GM12878 (cell line): ENCODE results near the gene CTSC.

ENCODE experiments used
- EGR1 ChIP-seq, 2 experiments: IDR thresholded peaks; 1 replicate in 1 of 2; 2 replicates in 1 of 2; pipeline ENCODE4 v1.6.1; 2011 to 2012; ENCODE audit warnings: low read depth in 2 of 2, low read length in 2 of 2, borderline replicate concordance in 1 of 2, mild to moderate bottlenecking in 1 of 2, moderate library complexity in 1 of 2
- EP300 ChIP-seq, 2 experiments: fragments of 150-350 bp in 1 of 2; IDR thresholded peaks; 2 replicates each; pipeline ENCODE4 v1.6.1; 2011 to 2012; ENCODE audit warnings: low read depth in 2 of 2, low read length in 2 of 2, borderline replicate concordance in 1 of 2, improper control_type of control experiment in 1 of 2, inconsistent platforms in 1 of 2; ENCODE audit not compliant: control insufficient read depth in 1 of 2
- ESRRA ChIP-seq: IDR thresholded peaks from 2 replicates; pipeline ENCODE4 v1.6.1; 2012; ENCODE audit warnings: mild to moderate bottlenecking, low read length, improper control_type of control experiment
- ETV6 ChIP-seq, 2 experiments: fragments of 450-650 bp in 1 of 2; IDR thresholded peaks in 1 of 2; conservative IDR thresholded peaks in 1 of 2; 2 replicates each; pipeline ENCODE4 v1.6.1; 2014; ENCODE audit warnings: antibody characterized with exemption in 1 of 2, borderline replicate concordance in 1 of 2, low read depth in 1 of 2, mild to moderate bottlenecking in 1 of 2, moderate library complexity in 1 of 2
- EZH2 ChIP-seq: IDR thresholded peaks from 2 replicates; pipeline ENCODE4 v1.6.1; 2012; ENCODE audit warnings: low read depth, mild to moderate bottlenecking, control low read depth, inconsistent platforms, low read length, borderline replicate concordance; ENCODE audit not compliant: control insufficient read depth
- JUND ChIP-seq: IDR thresholded peaks from 2 replicates; pipeline ENCODE4 v1.6.1; 2012; ENCODE audit warnings: low read depth, mild to moderate bottlenecking, low read length, improper control_type of control experiment, moderate library complexity
- MTA3 ChIP-seq: IDR thresholded peaks from 2 replicates; pipeline ENCODE4 v1.6.1; 2012; ENCODE audit warnings: low read length, inconsistent platforms, borderline replicate concordance
- POLR2A ChIP-seq: IDR thresholded peaks from 2 replicates; pipeline ENCODE4 v1.6.1; 2011; ENCODE audit warnings: low read depth, mild to moderate bottlenecking, low read length
- SMAD1 ChIP-seq: fragments of 450-650 bp; IDR thresholded peaks from 2 replicates; pipeline ENCODE4 v1.6.1; 2018; ENCODE audit warnings: mild to moderate bottlenecking, low read depth; ENCODE audit not compliant: partially characterized antibody
- ZNF207 ChIP-seq: fragments of 450-650 bp; IDR thresholded peaks from 2 replicates; pipeline ENCODE4 v1.6.1; 2014; ENCODE audit warnings: antibody characterized with exemption, mild to moderate bottlenecking, borderline replicate concordance
- TF ChIP-seq, protein P1 (sequence below), 3 experiments: IDR thresholded peaks in 2 of 3; conservative IDR thresholded peaks in 1 of 3; 2 replicates each; pipeline ENCODE4 v1.5.1; 2011; ENCODE audit warnings: low read depth in 3 of 3, low read length in 3 of 3, mild to moderate bottlenecking in 3 of 3, control low read depth in 2 of 3, moderate library complexity in 2 of 3, inconsistent platforms in 1 of 3, mixed read lengths in 1 of 3; ENCODE audit not compliant: control insufficient read depth in 2 of 3, insufficient read depth in 1 of 3; ENCODE audit errors: extremely low read depth in 1 of 3
- TF ChIP-seq, protein P2 (sequence below): IDR thresholded peaks from 2 replicates; pipeline ENCODE4 v1.6.1; 2011; ENCODE audit warnings: low read depth, mild to moderate bottlenecking, low read length, moderate library complexity, borderline replicate concordance; ENCODE audit errors: extremely low read depth
- TF ChIP-seq, protein P3 (sequence below): IDR thresholded peaks from 2 replicates; pipeline ENCODE4 v1.6.1; 2012; ENCODE audit warnings: mild to moderate bottlenecking, low read depth, low read length

DNA sequence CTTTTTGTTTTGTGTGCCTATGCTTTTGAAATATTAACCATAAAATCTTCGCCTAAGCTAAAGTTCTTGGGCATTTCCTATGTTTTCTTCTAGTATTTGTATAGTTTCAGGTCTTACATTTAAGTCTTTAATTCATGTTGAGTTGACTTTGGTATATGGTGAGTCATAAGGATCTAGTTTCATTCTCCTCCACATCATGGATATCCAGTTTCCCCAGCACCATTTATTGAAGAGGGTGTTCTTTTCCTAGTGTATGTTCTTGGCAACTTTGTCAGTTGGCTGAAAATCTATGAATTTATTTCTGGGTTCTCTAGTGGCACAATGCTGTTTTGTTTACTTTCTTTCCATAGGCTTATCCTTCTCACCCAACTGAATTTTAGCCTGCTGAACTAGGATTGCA lies 49.0 kb downstream of the CTSC start:
- no peak for TF ChIP-seq ESRRA
- TF ChIP-seq, protein P1, sequence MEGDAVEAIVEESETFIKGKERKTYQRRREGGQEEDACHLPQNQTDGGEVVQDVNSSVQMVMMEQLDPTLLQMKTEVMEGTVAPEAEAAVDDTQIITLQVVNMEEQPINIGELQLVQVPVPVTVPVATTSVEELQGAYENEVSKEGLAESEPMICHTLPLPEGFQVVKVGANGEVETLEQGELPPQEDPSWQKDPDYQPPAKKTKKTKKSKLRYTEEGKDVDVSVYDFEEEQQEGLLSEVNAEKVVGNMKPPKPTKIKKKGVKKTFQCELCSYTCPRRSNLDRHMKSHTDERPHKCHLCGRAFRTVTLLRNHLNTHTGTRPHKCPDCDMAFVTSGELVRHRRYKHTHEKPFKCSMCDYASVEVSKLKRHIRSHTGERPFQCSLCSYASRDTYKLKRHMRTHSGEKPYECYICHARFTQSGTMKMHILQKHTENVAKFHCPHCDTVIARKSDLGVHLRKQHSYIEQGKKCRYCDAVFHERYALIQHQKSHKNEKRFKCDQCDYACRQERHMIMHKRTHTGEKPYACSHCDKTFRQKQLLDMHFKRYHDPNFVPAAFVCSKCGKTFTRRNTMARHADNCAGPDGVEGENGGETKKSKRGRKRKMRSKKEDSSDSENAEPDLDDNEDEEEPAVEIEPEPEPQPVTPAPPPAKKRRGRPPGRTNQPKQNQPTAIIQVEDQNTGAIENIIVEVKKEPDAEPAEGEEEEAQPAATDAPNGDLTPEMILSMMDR (IDR thresholded peaks at IDR 0.05 in 2 of 3, conservative IDR thresholded peaks at IDR 0.05 in 1 of 3; ENCODE audit: control insufficient read depth in 2 of 3, extremely low read depth in 1 of 3, insufficient read depth in 1 of 3, low read depth in 3 of 3, low read length in 3 of 3): no peak
- no peak for TF ChIP-seq SMAD1
- TF ChIP-seq ETV6 (conservative IDR thresholded peaks at IDR 0.05 in 1 of 2, IDR thresholded peaks at IDR 0.05 in 1 of 2; ENCODE audit: borderline replicate concordance in 1 of 2, low read depth in 1 of 2): no peak
- no peak for TF ChIP-seq JUND
- TF ChIP-seq POLR2A: no peak
- TF ChIP-seq EZH2: no peak
- TF ChIP-seq, protein P2, sequence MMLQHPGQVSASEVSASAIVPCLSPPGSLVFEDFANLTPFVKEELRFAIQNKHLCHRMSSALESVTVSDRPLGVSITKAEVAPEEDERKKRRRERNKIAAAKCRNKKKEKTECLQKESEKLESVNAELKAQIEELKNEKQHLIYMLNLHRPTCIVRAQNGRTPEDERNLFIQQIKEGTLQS: no peak
- TF ChIP-seq, protein P3, sequence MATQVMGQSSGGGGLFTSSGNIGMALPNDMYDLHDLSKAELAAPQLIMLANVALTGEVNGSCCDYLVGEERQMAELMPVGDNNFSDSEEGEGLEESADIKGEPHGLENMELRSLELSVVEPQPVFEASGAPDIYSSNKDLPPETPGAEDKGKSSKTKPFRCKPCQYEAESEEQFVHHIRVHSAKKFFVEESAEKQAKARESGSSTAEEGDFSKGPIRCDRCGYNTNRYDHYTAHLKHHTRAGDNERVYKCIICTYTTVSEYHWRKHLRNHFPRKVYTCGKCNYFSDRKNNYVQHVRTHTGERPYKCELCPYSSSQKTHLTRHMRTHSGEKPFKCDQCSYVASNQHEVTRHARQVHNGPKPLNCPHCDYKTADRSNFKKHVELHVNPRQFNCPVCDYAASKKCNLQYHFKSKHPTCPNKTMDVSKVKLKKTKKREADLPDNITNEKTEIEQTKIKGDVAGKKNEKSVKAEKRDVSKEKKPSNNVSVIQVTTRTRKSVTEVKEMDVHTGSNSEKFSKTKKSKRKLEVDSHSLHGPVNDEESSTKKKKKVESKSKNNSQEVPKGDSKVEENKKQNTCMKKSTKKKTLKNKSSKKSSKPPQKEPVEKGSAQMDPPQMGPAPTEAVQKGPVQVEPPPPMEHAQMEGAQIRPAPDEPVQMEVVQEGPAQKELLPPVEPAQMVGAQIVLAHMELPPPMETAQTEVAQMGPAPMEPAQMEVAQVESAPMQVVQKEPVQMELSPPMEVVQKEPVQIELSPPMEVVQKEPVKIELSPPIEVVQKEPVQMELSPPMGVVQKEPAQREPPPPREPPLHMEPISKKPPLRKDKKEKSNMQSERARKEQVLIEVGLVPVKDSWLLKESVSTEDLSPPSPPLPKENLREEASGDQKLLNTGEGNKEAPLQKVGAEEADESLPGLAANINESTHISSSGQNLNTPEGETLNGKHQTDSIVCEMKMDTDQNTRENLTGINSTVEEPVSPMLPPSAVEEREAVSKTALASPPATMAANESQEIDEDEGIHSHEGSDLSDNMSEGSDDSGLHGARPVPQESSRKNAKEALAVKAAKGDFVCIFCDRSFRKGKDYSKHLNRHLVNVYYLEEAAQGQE: no peak
- no peak for TF ChIP-seq EGR1 (IDR thresholded peaks at IDR 0.05; ENCODE audit: borderline replicate concordance in 1 of 2, low read depth in 2 of 2, low read length in 2 of 2)
- no peak for TF ChIP-seq EP300 (IDR thresholded peaks at IDR 0.05; ENCODE audit: borderline replicate concordance in 1 of 2, control insufficient read depth in 1 of 2, low read depth in 2 of 2, low read length in 2 of 2)
- TF ChIP-seq ZNF207: no peak
- no peak for TF ChIP-seq MTA3
